ENCODE results near the gene REEP2. TPM values are rescaled to one million over a fixed set of nuclear protein-coding genes. Genes with fewer than 3 reads are reported as not detected.

Gene REEP2
- total and polyA plus RNA-seq, 5 donors from 2014 or later: 0.21 to 0.52 TPM; not detected in 3

DNA sequence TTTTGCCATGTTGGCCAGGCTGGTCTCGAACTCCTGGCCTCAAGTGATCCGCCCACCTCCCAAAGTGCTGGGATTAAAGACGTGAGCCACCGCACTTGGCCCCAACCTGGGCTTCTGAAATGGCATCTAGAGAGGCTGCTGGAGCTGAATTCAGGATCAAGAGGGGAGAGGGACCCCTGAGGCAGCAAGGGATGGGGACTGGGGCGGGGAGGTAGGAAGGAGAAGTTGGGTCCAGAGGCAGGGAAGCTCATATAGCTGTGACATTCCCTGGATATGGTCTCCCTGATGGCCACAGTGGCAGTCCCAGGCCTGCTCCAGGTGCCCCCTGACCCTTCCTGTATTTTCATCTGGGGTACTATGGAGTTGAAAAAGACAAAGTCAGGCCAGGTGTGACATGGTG, 12.1 kb downstream of the REEP2 start:
- no peak overlapping the region for H3K27ac Mint-ChIP-seq
- H3K27me3 Mint-ChIP-seq: peaks cover 5% of the 10 kb centered on the region
- H3K4me3 ChIP-seq (ENCODE audit: low read depth, low read length): no peak overlapping the region
- no peaks in the 10 kb centered on the region for H3K36me3 Mint-ChIP-seq
- no peaks in the 10 kb centered on the region for H3K27me3 ChIP-seq (ENCODE audit: control insufficient read depth, insufficient read depth, low read length)
- peaks cover 0 to 14% (median 6%) of the 10 kb centered on the region in 4 donors for H3K4me1 Mint-ChIP-seq
- no peak overlapping the region for H3K27ac ChIP-seq (ENCODE audit: insufficient read depth, low read length, poor library complexity, severe bottlenecking)
- no peaks in the 10 kb centered on the region for H3K36me3 ChIP-seq (ENCODE audit: control insufficient read depth, insufficient read depth, low read length)
- H3K4me1 ChIP-seq (ENCODE audit: control insufficient read depth, insufficient read depth, low read length, poor library complexity, severe bottlenecking): peaks cover 8% of the 10 kb centered on the region
- DNase-seq (no peak), ATAC-seq (ENCODE audit: low read depth in 2 of 2) (no peak)
- H3K9me3 ChIP-seq (ENCODE audit: control insufficient read depth in 2 of 2, low read length in 2 of 2): no peaks in the 10 kb centered on the region
- no peak overlapping the region for H3K4me3 Mint-ChIP-seq
- no peaks in the 10 kb centered on the region for H3K9me3 Mint-ChIP-seq

GRCh38 chr5:138452720-138453119, 13.9 kb downstream of the REEP2 start:
- Histone ChIP-seq H3K4me3 (ENCODE audit: low read depth, low read length) (no peak overlapping the region), H3K27me3 (ENCODE audit: control insufficient read depth, insufficient read depth, low read length) (no peaks in the 10 kb centered on the region), H3K9me3 (ENCODE audit: control insufficient read depth in 2 of 2, low read length in 2 of 2) (no peaks in the 10 kb centered on the region), H3K36me3 (ENCODE audit: control insufficient read depth, insufficient read depth, low read length) (no peaks in the 10 kb centered on the region), H3K27ac (ENCODE audit: insufficient read depth, low read length, poor library complexity, severe bottlenecking) (no peak overlapping the region), H3K4me1 (ENCODE audit: control insufficient read depth, insufficient read depth, low read length, poor library complexity, severe bottlenecking) (peaks cover 8% of the 10 kb centered on the region)
- Mint-ChIP-seq H3K4me1 (peaks cover 0 to 14% (median 9%) of the 10 kb centered on the region in 4 donors), H3K9me3 (no peaks in the 10 kb centered on the region), H3K36me3 (no peaks in the 10 kb centered on the region), H3K27ac (no peak overlapping the region), H3K4me3 (no peak overlapping the region), H3K27me3 (peaks cover 5% of the 10 kb centered on the region)
- ATAC-seq (ENCODE audit: low read depth in 2 of 2) (no peak), DNase-seq (no peak)

DNA sequence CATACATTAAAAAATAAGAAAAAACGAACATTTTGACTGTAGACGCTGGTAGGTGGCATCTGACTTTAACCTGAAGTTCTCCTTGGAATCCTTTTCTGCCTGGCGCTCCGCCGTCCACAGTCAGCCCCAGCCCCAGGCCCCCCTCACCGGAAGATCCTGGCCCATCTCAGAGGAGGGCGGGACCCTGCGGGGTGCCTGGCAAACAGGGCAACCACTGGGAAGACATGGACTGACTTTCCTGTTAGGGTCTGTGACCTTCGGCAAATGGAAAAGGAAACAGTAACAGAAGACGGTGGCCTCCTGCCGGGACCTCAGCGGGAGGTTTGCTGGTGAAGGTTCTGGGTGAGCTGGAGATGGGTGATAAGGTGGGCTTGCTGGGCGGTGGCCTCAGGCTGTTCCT, 14.7 kb downstream of the REEP2 start:
- Histone ChIP-seq H3K36me3 (ENCODE audit: control insufficient read depth, insufficient read depth, low read length) (no peaks in the 10 kb centered on the region), H3K4me3 (ENCODE audit: low read depth, low read length) (no peak overlapping the region), H3K4me1 (ENCODE audit: control insufficient read depth, insufficient read depth, low read length, poor library complexity, severe bottlenecking) (peaks cover 16% of the 10 kb centered on the region), H3K9me3 (ENCODE audit: control insufficient read depth in 2 of 2, low read length in 2 of 2) (no peaks in the 10 kb centered on the region), H3K27me3 (ENCODE audit: control insufficient read depth, insufficient read depth, low read length) (no peaks in the 10 kb centered on the region), H3K27ac (ENCODE audit: insufficient read depth, low read length, poor library complexity, severe bottlenecking) (no peak overlapping the region)
- Mint-ChIP-seq H3K27me3 (peaks cover 5% of the 10 kb centered on the region), H3K9me3 (no peaks in the 10 kb centered on the region), H3K36me3 (peaks cover 3% of the 10 kb centered on the region), H3K27ac (no peak overlapping the region), H3K4me3 (no peak overlapping the region), H3K4me1 (peaks cover 0 to 19% (median 11%) of the 10 kb centered on the region in 4 donors)
- no peak for DNase-seq
- ATAC-seq (ENCODE audit: low read depth in 2 of 2): no peak

- Histone ChIP-seq H3K36me3 (ENCODE audit: control insufficient read depth, insufficient read depth, low read length) (no peaks in the 10 kb centered on the region), H3K4me1 (ENCODE audit: control insufficient read depth, insufficient read depth, low read length, poor library complexity, severe bottlenecking) (peaks cover 21% of the 10 kb centered on the region), H3K9me3 (ENCODE audit: control insufficient read depth in 2 of 2, low read length in 2 of 2) (no peaks in the 10 kb centered on the region), H3K27ac (ENCODE audit: insufficient read depth, low read length, poor library complexity, severe bottlenecking) (no peak overlapping the region), H3K27me3 (ENCODE audit: control insufficient read depth, insufficient read depth, low read length) (no peaks in the 10 kb centered on the region), H3K4me3 (ENCODE audit: low read depth, low read length) (no peak overlapping the region)
- H3K36me3 Mint-ChIP-seq: peaks cover 3% of the 10 kb centered on the region
- no peak overlapping the region for H3K27ac Mint-ChIP-seq
- peaks cover 5% of the 10 kb centered on the region for H3K27me3 Mint-ChIP-seq
- ATAC-seq (ENCODE audit: low read depth in 2 of 2) (no peak), DNase-seq (no peak)
- no peaks in the 10 kb centered on the region for H3K9me3 Mint-ChIP-seq
- H3K4me3 Mint-ChIP-seq: no peak overlapping the region
- H3K4me1 Mint-ChIP-seq: peaks cover 0 to 24% (median 16%) of the 10 kb centered on the region in 4 donors
Observed at GRCh38 chr5:138454121-138454520, 15.3 kb downstream of the REEP2 start.

DNA sequence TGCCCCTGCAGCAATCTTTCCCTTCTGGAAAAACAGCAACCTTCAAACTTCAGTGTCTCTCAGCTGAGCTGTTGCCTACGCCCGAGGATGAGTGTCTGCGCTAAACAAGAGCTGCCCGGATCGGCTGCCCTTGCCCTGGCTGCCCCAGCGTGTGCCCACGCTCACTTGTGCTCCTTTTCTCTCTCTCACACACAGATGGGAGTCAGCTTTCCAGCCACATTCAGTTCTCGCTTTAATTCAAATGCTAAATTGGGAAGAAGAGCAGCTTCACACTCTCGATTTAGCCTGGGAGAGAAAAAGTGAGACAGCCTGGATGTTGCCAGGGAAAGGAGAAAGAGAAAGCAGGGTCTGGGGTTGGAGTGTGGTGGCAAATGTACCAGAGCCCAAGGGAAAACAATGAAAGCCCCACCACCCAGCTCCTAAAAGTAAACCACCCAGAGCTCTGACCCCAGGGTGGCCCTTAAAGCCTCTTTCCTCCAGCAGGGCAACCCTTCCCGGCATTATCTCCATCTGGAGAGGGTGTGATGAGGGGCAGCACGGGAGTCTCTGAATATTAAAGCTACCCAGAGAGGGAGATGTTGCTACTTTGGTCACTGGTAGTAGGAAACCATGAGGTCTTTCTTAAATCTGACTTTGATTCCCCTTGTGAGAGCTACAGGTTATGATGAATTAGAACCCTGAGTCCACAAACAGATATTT, 16.5 kb downstream of the REEP2 start:
- DNase-seq (no peak), ATAC-seq (ENCODE audit: low read depth in 2 of 2) (no peak)
- H3K36me3 Mint-ChIP-seq: peaks cover 3% of the 10 kb centered on the region
- no peaks in the 10 kb centered on the region for H3K27me3 ChIP-seq (ENCODE audit: control insufficient read depth, insufficient read depth, low read length)
- H3K27ac Mint-ChIP-seq: peak overlapping the region in 1 of 3 donors; percentile 62
- H3K4me1 ChIP-seq (ENCODE audit: control insufficient read depth, insufficient read depth, low read length, poor library complexity, severe bottlenecking): peaks cover 26% of the 10 kb centered on the region
- H3K36me3 ChIP-seq (ENCODE audit: control insufficient read depth, insufficient read depth, low read length): no peaks in the 10 kb centered on the region
- no peak overlapping the region for H3K27ac ChIP-seq (ENCODE audit: insufficient read depth, low read length, poor library complexity, severe bottlenecking)
- peak overlapping the region in 2 of 4 donors; percentile 4 to 53 for H3K4me3 Mint-ChIP-seq
- no peaks in the 10 kb centered on the region for H3K9me3 ChIP-seq (ENCODE audit: control insufficient read depth in 2 of 2, low read length in 2 of 2)
- peaks cover under 1 to 31% (median 18%) of the 10 kb centered on the region in 4 donors for H3K4me1 Mint-ChIP-seq
- no peaks in the 10 kb centered on the region for H3K9me3 Mint-ChIP-seq
- no peak overlapping the region for H3K4me3 ChIP-seq (ENCODE audit: low read depth, low read length)
- H3K27me3 Mint-ChIP-seq: peaks cover 5% of the 10 kb centered on the region

DNA sequence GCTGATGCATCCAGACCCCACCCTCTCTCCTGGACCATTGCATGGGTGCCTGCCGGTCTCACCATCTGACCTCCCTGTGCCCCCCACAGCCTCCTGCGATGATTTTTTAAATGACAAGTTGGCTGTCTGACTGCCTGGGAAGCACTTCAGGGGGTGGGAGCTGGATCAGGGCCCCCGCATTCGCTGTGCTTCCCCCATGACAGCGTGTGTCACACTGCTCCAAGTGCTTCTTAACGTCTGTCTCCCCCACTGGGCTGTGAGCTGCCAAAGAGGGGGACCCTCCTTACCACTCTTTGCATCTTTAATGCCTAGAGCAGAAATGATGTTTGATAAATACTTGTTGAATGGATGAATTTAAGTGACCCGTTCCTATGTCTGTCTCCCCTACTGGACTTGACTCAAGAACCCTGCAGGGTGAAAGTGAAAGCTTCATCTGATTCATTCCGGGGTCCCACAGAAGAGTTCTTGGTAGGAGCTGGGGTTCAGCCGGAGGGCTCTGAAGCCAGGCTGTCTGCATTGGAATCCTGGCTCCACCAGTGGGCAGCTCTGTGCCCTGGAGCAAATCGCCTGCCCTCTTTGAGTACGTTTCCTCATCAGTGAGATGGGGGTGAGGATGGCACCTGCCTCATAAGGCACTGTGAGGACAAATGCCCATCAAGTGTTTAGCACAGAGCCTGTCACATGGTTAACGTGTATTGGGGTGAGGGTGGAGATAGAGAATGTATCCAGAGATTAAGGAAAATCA, 18.8 kb downstream of the REEP2 start:
- H3K4me1 Mint-ChIP-seq: peaks cover 8 to 40% (median 24%) of the 10 kb centered on the region in 4 donors
- H3K27me3 ChIP-seq (ENCODE audit: control insufficient read depth, insufficient read depth, low read length): no peaks in the 10 kb centered on the region
- no peaks in the 10 kb centered on the region for H3K9me3 Mint-ChIP-seq
- peak overlapping the region; percentile 74 to 80 (median 75) for H3K27ac Mint-ChIP-seq
- peaks cover under 1% of the 10 kb centered on the region for H3K27me3 Mint-ChIP-seq
- H3K36me3 Mint-ChIP-seq: peaks cover 3% of the 10 kb centered on the region
- H3K4me3 Mint-ChIP-seq: peak overlapping the region in 3 of 4 donors; percentile 20 to 41 (median 38)
- DNase-seq: no peak
- H3K36me3 ChIP-seq (ENCODE audit: control insufficient read depth, insufficient read depth, low read length): no peaks in the 10 kb centered on the region
- H3K4me3 ChIP-seq (ENCODE audit: low read depth, low read length): no peak overlapping the region
- no peak for ATAC-seq (ENCODE audit: low read depth in 2 of 2)
- no peak overlapping the region for H3K27ac ChIP-seq (ENCODE audit: insufficient read depth, low read length, poor library complexity, severe bottlenecking)
- peaks cover 28% of the 10 kb centered on the region for H3K4me1 ChIP-seq (ENCODE audit: control insufficient read depth, insufficient read depth, low read length, poor library complexity, severe bottlenecking)
- no peaks in the 10 kb centered on the region for H3K9me3 ChIP-seq (ENCODE audit: control insufficient read depth in 2 of 2, low read length in 2 of 2)

DNA sequence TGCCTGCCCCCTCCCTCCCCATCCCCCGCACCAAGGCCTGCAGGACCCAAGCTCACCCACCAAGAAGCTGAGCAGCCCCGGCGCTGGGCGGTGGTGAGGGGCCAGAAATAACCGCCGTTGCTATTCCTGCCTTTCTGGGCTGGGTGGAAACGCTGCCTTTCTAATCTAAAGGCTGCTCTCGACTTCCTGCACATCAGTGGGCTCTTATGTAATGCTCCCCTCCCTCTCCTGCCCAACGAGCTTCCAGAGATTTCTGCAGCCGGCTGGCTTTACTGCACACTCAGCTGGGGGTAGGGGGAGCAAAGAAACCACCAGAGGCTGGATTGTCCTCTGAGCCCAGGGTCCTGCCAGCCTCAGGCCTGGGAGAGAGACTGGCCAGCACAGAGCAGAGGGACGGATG, 19.5 kb downstream of the REEP2 start:
- no peaks in the 10 kb centered on the region for H3K9me3 Mint-ChIP-seq
- peak overlapping the region in 2 of 4 donors; percentile 8 to 41 for H3K4me3 Mint-ChIP-seq
- Histone ChIP-seq H3K9me3 (ENCODE audit: control insufficient read depth in 2 of 2, low read length in 2 of 2) (no peaks in the 10 kb centered on the region), H3K27ac (ENCODE audit: insufficient read depth, low read length, poor library complexity, severe bottlenecking) (no peak overlapping the region), H3K36me3 (ENCODE audit: control insufficient read depth, insufficient read depth, low read length) (no peaks in the 10 kb centered on the region), H3K27me3 (ENCODE audit: control insufficient read depth, insufficient read depth, low read length) (no peaks in the 10 kb centered on the region), H3K4me1 (ENCODE audit: control insufficient read depth, insufficient read depth, low read length, poor library complexity, severe bottlenecking) (peaks cover 33% of the 10 kb centered on the region), H3K4me3 (ENCODE audit: low read depth, low read length) (no peak overlapping the region)
- ATAC-seq (ENCODE audit: low read depth in 2 of 2): no peak
- H3K36me3 Mint-ChIP-seq: peaks cover 3% of the 10 kb centered on the region
- peaks cover 8 to 40% (median 24%) of the 10 kb centered on the region in 4 donors for H3K4me1 Mint-ChIP-seq
- no peaks in the 10 kb centered on the region for H3K27me3 Mint-ChIP-seq
- peak overlapping the region in 2 of 3 donors; percentile 97 to 99 for H3K27ac Mint-ChIP-seq
- no peak for DNase-seq
